K562 (cell line): ENCODE results near the gene ITGAX. TPM values are rescaled to one million over a fixed set of nuclear protein-coding genes. Genes with fewer than 3 reads are reported as not detected.

Source experiments
- ATAC-seq: fragments of 200-7000 bp; cut with Tn5 transposase; 3 replicates; pipeline ENCODE4 v1.9.1; 2020; ENCODE audit warnings: moderate library complexity
- BruUV-seq: library from RNA; stranded (reverse); fragments of 400-500 nt; replicated peaks from 2 replicates; lab custom pipeline; 2021; lab: Mats Ljungman, UMichigan
- CTCF ChIA-PET: fragments of 300-600 bp; formaldehyde crosslinking; extraction: SDS; loops from one replicate; lab custom pipeline; 2021; ENCODE audit warnings: low intra/inter-chr PET ratio; lab: Yijun Ruan, JAX
- POLR2A ChIA-PET: fragments of 300-600, 350-650 bp; sonication (Branson Sonifier 250); formaldehyde crosslinking; extraction: SDS; loops from one replicate; lab custom pipeline; 2021; ENCODE audit warnings: antibody characterized with exemption, inconsistent platforms; lab: Yijun Ruan, JAX
- DNase-seq, 4 experiments: peaks; one replicate each; pipeline versions ENCODE4 v3.0.0 to v3.0.0-alpha.2; 2011 to 2018; ENCODE audit warnings: low spot score in 3 of 4, mixed read lengths in 3 of 4; ENCODE audit errors: extremely low read depth in 1 of 4
- FAIRE-seq: peaks from 2 replicates; lab custom pipeline; 2011; peaks lifted over from hg19 to GRCh38; lab: Jason Lieb, UNC
- H2AFZ ChIP-seq: 2 replicates; pipeline ENCODE4 v1.6.0; 2011; ENCODE audit warnings: low read depth, low read length, control low read depth, inconsistent platforms
- H3K27ac ChIP-seq: fragments of 200-600 bp; 3 replicates; pipeline ENCODE4 v1.8.0; 2011; ENCODE audit warnings: low read depth, mild to moderate bottlenecking, control low read depth, inconsistent platforms, low read length, moderate library complexity, mixed read lengths; ENCODE audit errors: extremely low read depth
- H3K27me3 ChIP-seq, 2 experiments: fragments of 300-600 bp in 1 of 2; 2 replicates in 1 of 2; 3 replicates in 1 of 2; pipeline versions ENCODE4 v1.6.0 to v1.8.0; 2011; ENCODE audit warnings: inconsistent platforms in 2 of 2, low read length in 2 of 2, mild to moderate bottlenecking in 1 of 2, mixed read lengths in 1 of 2, moderate library complexity in 1 of 2; ENCODE audit not compliant: control insufficient read depth in 2 of 2, insufficient read depth in 2 of 2
- H3K36me3 ChIP-seq: fragments of 300-600 bp; 3 replicates; pipeline ENCODE4 v1.8.0; 2011; ENCODE audit warnings: mild to moderate bottlenecking, low read length, inconsistent platforms; ENCODE audit not compliant: control insufficient read depth, insufficient read depth
- H3K4me1 ChIP-seq, 2 experiments: fragments of 200-600 bp in 1 of 2; replicated peaks in 1 of 2; 2 replicates in 1 of 2; 3 replicates in 1 of 2; pipeline versions ENCODE4 v1.5.1 to v1.8.0; 2011; ENCODE audit warnings: inconsistent platforms in 2 of 2, low read length in 2 of 2, mild to moderate bottlenecking in 1 of 2, mixed read lengths in 1 of 2, moderate library complexity in 1 of 2; ENCODE audit not compliant: control insufficient read depth in 2 of 2, insufficient read depth in 2 of 2
- H3K4me2 ChIP-seq: 2 replicates; pipeline ENCODE4 v1.6.1; 2011; ENCODE audit warnings: low read length, control low read depth, inconsistent platforms, mixed read lengths; ENCODE audit not compliant: insufficient read depth
- H3K4me3 ChIP-seq: fragments of 200-600 bp; sonication (generic), shearing (Covaris generic); 2 replicates; pipeline ENCODE4 v1.5.1; 2016; ENCODE audit warnings: control low read depth, inconsistent platforms
- H3K79me2 ChIP-seq: fragments of 200-600 bp; 3 replicates; pipeline ENCODE4 v1.8.0; 2011; ENCODE audit warnings: low read length, inconsistent platforms; ENCODE audit not compliant: control insufficient read depth, insufficient read depth
- H3K9ac ChIP-seq, 2 experiments: 2 replicates each; pipeline versions ENCODE4 v1.6.0 to v1.6.1; 2011; ENCODE audit warnings: low read depth in 2 of 2, low read length in 2 of 2, control low read depth in 1 of 2, inconsistent platforms in 1 of 2, mild to moderate bottlenecking in 1 of 2, mixed read lengths in 1 of 2; ENCODE audit not compliant: insufficient read depth in 1 of 2
- H3K9me1 ChIP-seq: one replicate; pipeline ENCODE4 v1.6.0; 2011; ENCODE audit warnings: inconsistent platforms, mild to moderate bottlenecking, low read length, moderate library complexity; ENCODE audit not compliant: control insufficient read depth, insufficient read depth
- H3K9me3 ChIP-seq: replicated peaks from 2 replicates; pipeline ENCODE4 v1.5.1; 2011; ENCODE audit warnings: low read depth, low read length, inconsistent platforms; ENCODE audit not compliant: control insufficient read depth, insufficient read depth
- H4K20me1 ChIP-seq: replicated peaks from 2 replicates; pipeline ENCODE4 v1.6.1; 2011; ENCODE audit warnings: low read length, inconsistent platforms, mixed read lengths; ENCODE audit not compliant: control insufficient read depth, insufficient read depth
- E2F3 ChIP-seq: fragments of 250-450 bp; sonication (Bioruptor Pico); IDR thresholded peaks from 2 replicates; pipeline ENCODE4 v1.4.0; 2020; ENCODE audit warnings: mild to moderate bottlenecking
- ELK3 ChIP-seq: fragments of 450-650 bp; formaldehyde crosslinking; IDR thresholded peaks from 2 replicates; pipeline ENCODE4 v1.4.0; 2020; ENCODE audit warnings: mild to moderate bottlenecking
- FOXP4 ChIP-seq: sonication (generic); formaldehyde crosslinking; IDR thresholded peaks from 2 replicates; pipeline ENCODE4 v1.8.0; 2022; ENCODE audit warnings: mild to moderate bottlenecking, missing genetic modification reagents, borderline replicate concordance
- GATA2 ChIP-seq: sonication (generic); formaldehyde crosslinking; IDR thresholded peaks from 2 replicates; pipeline ENCODE4 v1.4.0; 2020; ENCODE audit warnings: mild to moderate bottlenecking, missing genetic modification reagents
- HDAC1 ChIP-seq, 2 experiments: fragments of 450-650 bp; IDR thresholded peaks; 2 replicates each; pipeline ENCODE4 v1.6.1; 2016 to 2017; ENCODE audit warnings: inconsistent platforms in 1 of 2, mild to moderate bottlenecking in 1 of 2, moderate library complexity in 1 of 2
- HES1 ChIP-seq: fragments of 450-650 bp; IDR thresholded peaks from 2 replicates; pipeline ENCODE4 v1.6.1; 2016; ENCODE audit warnings: low read depth, mild to moderate bottlenecking, moderate library complexity
- KLF1 ChIP-seq: fragments of 450-650 bp; IDR thresholded peaks from 2 replicates; pipeline ENCODE4 v1.6.1; 2016; ENCODE audit warnings: missing genetic modification characterization, missing compliant biosample characterization
- NR2C1 ChIP-seq, 2 experiments: fragments of 450-650 bp; IDR thresholded peaks; 2 replicates each; pipeline ENCODE4 v1.6.1; 2017; ENCODE audit warnings: mild to moderate bottlenecking in 2 of 2, antibody characterized with exemption in 1 of 2, inconsistent platforms in 1 of 2, missing compliant biosample characterization in 1 of 2, missing genetic modification characterization in 1 of 2
- NR4A1 ChIP-seq, 2 experiments: fragments of 250-450 bp in 1 of 2; fragments of 450-650 bp in 1 of 2; sonication (Bioruptor Pico) in 1 of 2; IDR thresholded peaks; 2 replicates each; pipeline versions ENCODE4 v1.4.0 to v1.6.1; 2016 to 2020; ENCODE audit warnings: mild to moderate bottlenecking in 2 of 2, missing compliant biosample characterization in 1 of 2, missing genetic modification characterization in 1 of 2, moderate library complexity in 1 of 2
- PHB ChIP-seq: fragments of 250-450 bp; sonication (Bioruptor Pico); IDR thresholded peaks from 2 replicates; pipeline ENCODE4 v1.5.0; 2021
- PHF8 ChIP-seq: fragments of 200-600 bp; sonication (generic); IDR thresholded peaks from 2 replicates; pipeline ENCODE4 v1.6.1; 2012; ENCODE audit warnings: mixed run types, mild to moderate bottlenecking, inconsistent platforms, low read length, moderate library complexity, borderline replicate concordance
- POLR2AphosphoS5 ChIP-seq: IDR thresholded peaks from 2 replicates; pipeline ENCODE4 v1.6.1; 2011; ENCODE audit warnings: mild to moderate bottlenecking, low read depth, low read length, moderate library complexity; ENCODE audit not compliant: control insufficient read depth, insufficient read depth
- RBM15 ChIP-seq: fragments of 200-400 bp; formaldehyde crosslinking; IDR thresholded peaks from 2 replicates; pipeline ENCODE4 v1.6.1; 2018; ENCODE audit warnings: mild to moderate bottlenecking, low read length, moderate library complexity; ENCODE audit not compliant: insufficient read depth
- SIN3B ChIP-seq: fragments of 450-650 bp; IDR thresholded peaks from 2 replicates; pipeline ENCODE4 v1.6.1; 2017; ENCODE audit warnings: low read depth, mild to moderate bottlenecking, moderate library complexity
- STAT5B ChIP-seq: fragments of 250-450 bp; sonication (Bioruptor Pico); IDR thresholded peaks from 2 replicates; pipeline ENCODE4 v1.8.0; 2021; ENCODE audit warnings: mild to moderate bottlenecking, inconsistent platforms
- ZFP36 ChIP-seq: fragments of 150-350 bp; IDR thresholded peaks from 2 replicates; pipeline ENCODE4 v1.6.1; 2018; ENCODE audit warnings: low read length, low read depth; ENCODE audit not compliant: partially characterized antibody
- ZNF217 ChIP-seq: sonication (generic); formaldehyde crosslinking; IDR thresholded peaks from 2 replicates; pipeline ENCODE4 v1.8.0; 2022; ENCODE audit warnings: mild to moderate bottlenecking, missing genetic modification reagents
- WGBS: fragments of 100-300 bp; shearing (Covaris generic); methylation state at CpG from one replicate; pipeline ENCODE4 v1.1.6; 2016; ENCODE audit warnings: low coverage, mixed read lengths; ENCODE audit not compliant: insufficient coverage; ENCODE audit errors: missing lambda C conversion rate; 5-methylcytosine and 5-hydroxymethylcytosine counted together
- in situ Hi-C: fragments of 300-500 bp; cut with MboI; formaldehyde crosslinking; loops from 4 replicates; pipeline ENCODE4 v1.15.0; 2018; ENCODE audit warnings: inconsistent platforms, mixed read lengths
- intact Hi-C: fragments of 100-400 bp; cut with micrococcal nuclease; formaldehyde crosslinking; loops from 2 replicates; pipeline ENCODE4 v1.14.2; 2022
- polyA plus RNA-seq, 8 experiments: library from polyadenylated mRNA; depleted of rRNA in 4 of 8; stranded (reverse) in 5 of 8; unstranded in 3 of 8; fragments of >200 nt; fragmentation: Nextera tagmentation in 2 of 8; fragmentation: Illumina TruSeq in 1 of 8; extraction: Ambion mirVana in 2 of 8; extraction: Trizol in 1 of 8; gene quantifications; 2 replicates each; pipeline versions ENCODE4 v1.2.1 to v1.2.3, GENCODE V29; 2011 to 2014; ENCODE audit warnings: inconsistent platforms in 1 of 8, missing spikeins in 1 of 8
- total RNA-seq, 7 experiments: library from RNA; depleted of rRNA in 6 of 7; stranded (reverse); fragments of >200 nt in 6 of 7; fragmentation: Illumina TruSeq in 2 of 7; extraction: Trizol in 2 of 7; gene quantifications; 2 replicates each; pipeline versions ENCODE4 v1.2.1 to v1.2.3, GENCODE V29; 2011 to 2021; ENCODE audit warnings: low replicate concordance in 1 of 7

ITGAX gene
- total and polyA plus RNA-seq, 9 of the 15 experiments (the other 6 are each of a cell fraction or from before 2014, with no cell fraction given), result 0.03 to 0.58 (median 0.14) TPM

- ChIA-PET CTCF (no interaction called here), POLR2A (no interaction called here)
- no peaks in the 10 kb centered on the region for H3K36me3 ChIP-seq
- H3K27me3 ChIP-seq, result peaks cover 16 to 40% of the 10 kb centered on the region in 2 experiments; a peak in 4 of 5 replicates
- no peak for ATAC-seq
- no peaks in the 10 kb centered on the region for H3K79me2 ChIP-seq
- H4K20me1 ChIP-seq, result no peaks in the 10 kb centered on the region
- no peaks in the 10 kb centered on the region for H3K9me1 ChIP-seq
- no peak overlapping the region for H2AFZ ChIP-seq
- no peaks in the 10 kb centered on the region for H3K9me3 ChIP-seq
- H3K27ac ChIP-seq, result no peak overlapping the region
- no TSS peak for BruUV-seq
- peaks cover 0 to 15% of the 10 kb centered on the region in 2 experiments; a peak in 1 of 5 replicates for H3K4me1 ChIP-seq
- no peak overlapping the region for H3K4me3 ChIP-seq
- no peak overlapping the region for H3K9ac ChIP-seq
- in situ Hi-C loops (no loop called here), intact Hi-C loops (no loop called here)
- WGBS, result 1% methylated on average over 5 of the region's 5 CpGs
- no peak for TF ChIP-seq PHF8
- no peak for TF ChIP-seq NR2C1 (IDR thresholded peaks at IDR 0.05)
- no peak for TF ChIP-seq NR2C1 (tag; IDR thresholded peaks at IDR 0.05)
- no peak for TF ChIP-seq STAT5B (CRISPR knock-in tag)
- TF ChIP-seq ELK3 (CRISPR knock-in tag), result no peak
- TF ChIP-seq FOXP4, result no peak
- TF ChIP-seq E2F3 (CRISPR knock-in tag), result no peak
- TF ChIP-seq POLR2AphosphoS5, result no peak
- TF ChIP-seq RBM15, result no peak
- TF ChIP-seq PHB (CRISPR knock-in tag), result no peak
- TF ChIP-seq GATA2, result no peak
- no peak for TF ChIP-seq KLF1
- no peak for TF ChIP-seq SIN3B
- no peak for TF ChIP-seq NR4A1 (CRISPR knock-in tag; IDR thresholded peaks at IDR 0.05)
- TF ChIP-seq NR4A1 (tag; IDR thresholded peaks at IDR 0.05), result no peak
- no peak for TF ChIP-seq HDAC1 (IDR thresholded peaks at IDR 0.05)
- no peak for TF ChIP-seq ZNF217 (CRISPR knock-in tag)
- no peak for TF ChIP-seq ZFP36
- TF ChIP-seq HES1, result no peak
- no peak for FAIRE-seq
- no peak overlapping the region for H3K4me2 ChIP-seq
- DNase-seq, result no peak
Observed at GRCh38 chr16:31375231-31375630, 20.3 kb downstream of the ITGAX start.
